Measurements from ENCODE around the gene RNFT2.
"Not testable (repeated sequence)": the region's sequence is repeated elsewhere in the genome, so short reads cannot be mapped to it uniquely, and the experiment has no call there.

Gene RNFT2

DNA sequence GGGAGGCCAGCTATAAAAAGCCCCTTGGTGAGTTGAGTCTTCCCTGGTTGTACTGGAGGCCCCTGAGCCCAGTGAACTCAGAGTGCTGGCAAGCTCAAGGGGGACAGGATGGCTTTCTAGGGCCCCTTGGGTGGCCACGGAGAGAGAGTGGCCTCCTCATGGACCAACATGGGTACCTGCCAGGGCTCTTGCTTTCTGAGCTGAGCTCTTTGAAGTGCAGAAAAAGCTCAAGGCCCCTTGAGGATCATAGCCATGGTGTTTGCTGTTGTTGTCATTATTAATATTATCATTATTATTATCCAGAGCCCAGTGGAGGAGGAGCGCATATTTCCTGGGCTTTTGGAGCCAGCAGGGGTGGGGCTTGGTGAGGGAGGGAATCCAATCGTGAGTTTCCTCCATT is 6.7 kb downstream of the RNFT2 start:
- no peak for DNase-seq (ENCODE audit: low spot score)

DNA sequence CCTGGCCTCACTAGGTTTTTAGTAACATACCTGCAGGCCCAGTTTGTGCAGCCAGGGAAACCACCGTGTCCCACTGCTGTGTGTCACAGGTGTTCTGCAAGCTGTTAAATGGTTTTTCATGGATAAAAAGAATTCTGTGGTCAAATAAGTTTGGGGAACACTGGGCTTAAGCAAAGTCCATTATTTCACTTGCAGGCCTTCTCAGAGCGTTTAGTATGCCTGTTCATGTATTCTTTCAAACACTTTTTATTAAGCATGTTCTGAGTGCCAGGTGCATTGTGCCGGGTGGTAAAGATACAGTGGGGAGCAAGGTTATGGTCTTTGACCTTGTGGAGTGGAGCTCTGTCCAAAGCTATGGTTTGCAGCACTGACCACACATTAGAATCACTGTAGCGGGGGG is 7.4 kb downstream of the RNFT2 start:
- DNase-seq (ENCODE audit: low spot score): no peak

DNA sequence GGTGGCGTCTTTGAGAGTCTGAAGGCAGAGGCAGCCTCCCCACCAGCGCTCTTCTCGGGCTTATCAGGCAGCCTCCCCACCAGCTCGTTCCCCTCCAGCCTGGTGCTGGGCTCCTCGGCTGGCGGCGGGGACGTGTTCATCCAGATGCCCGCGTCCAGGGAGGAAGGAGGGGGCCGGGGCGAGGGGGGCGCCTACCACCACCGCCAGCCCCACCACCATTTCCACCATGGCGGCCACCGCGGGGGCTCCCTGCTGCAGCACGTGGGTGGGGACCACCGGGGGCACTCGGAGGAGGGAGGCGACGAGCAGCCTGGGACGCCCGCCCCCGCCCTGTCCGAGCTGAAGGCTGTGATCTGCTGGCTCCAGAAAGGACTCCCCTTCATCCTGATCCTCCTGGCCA is 11.8 kb downstream of the RNFT2 start:
- no peak for DNase-seq (ENCODE audit: low spot score)

DNA sequence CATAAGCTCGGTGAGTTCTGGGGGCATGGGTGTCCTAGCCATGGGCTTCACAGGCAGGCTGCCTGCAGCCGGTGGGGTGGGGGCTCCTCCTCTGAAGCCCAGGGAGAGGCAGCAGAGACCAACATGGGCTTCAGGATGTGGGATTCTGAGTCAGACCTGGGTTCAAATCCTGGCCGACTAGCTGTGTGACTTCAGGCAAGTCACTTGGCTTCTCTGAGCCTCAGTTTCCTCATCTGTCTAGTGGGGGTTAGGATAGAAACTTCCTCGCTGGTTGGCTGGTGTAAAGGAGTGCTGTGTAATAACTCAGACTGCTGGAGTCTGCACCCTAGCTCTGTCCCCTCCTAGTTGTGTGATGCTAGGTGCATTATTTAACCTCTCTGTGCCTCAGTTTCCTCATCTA is 12.2 kb downstream of the RNFT2 start:
- no peak for DNase-seq (ENCODE audit: low spot score)

DNA sequence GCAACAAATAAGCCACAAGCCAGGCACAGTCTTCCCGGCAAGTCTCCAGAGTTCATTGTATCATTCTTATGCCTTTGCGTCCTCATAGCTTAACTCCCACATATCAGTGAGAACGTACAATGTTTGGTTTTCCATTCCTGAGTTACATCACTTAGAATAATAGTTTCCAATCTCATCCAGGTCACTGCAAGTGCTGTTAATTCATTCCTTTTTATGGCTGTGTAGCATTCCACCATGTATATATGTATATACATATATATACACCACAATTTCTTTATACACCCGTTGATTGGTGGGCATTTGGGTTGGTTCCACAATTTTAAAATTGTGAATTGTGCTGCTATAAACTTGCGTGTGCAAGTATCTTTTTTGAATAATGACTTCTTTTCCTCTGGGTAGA is 16.0 kb downstream of the RNFT2 start:
- DNase-seq (ENCODE audit: low spot score): not testable (repeated sequence)

DNA sequence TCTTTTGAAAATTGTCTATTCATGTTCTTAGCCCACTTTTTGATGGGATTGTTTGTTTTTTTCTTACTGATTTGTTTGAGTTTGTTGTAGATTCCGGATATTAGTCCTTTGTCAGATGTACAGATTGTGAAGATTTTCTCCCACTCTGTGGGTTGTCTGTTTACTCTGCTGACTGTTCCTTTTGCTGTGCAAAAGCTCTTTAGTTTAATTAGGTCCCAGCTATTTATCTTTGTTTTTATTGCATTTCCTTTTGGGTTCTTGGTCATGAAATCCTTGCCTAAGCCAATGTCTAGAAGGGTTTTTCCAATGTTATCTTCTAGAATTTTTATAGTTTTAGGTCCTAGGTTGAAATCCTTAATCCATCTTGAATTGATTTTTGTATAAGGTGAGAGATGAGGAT is 16.7 kb downstream of the RNFT2 start:
- DNase-seq (ENCODE audit: low spot score): not testable (repeated sequence)

DNA sequence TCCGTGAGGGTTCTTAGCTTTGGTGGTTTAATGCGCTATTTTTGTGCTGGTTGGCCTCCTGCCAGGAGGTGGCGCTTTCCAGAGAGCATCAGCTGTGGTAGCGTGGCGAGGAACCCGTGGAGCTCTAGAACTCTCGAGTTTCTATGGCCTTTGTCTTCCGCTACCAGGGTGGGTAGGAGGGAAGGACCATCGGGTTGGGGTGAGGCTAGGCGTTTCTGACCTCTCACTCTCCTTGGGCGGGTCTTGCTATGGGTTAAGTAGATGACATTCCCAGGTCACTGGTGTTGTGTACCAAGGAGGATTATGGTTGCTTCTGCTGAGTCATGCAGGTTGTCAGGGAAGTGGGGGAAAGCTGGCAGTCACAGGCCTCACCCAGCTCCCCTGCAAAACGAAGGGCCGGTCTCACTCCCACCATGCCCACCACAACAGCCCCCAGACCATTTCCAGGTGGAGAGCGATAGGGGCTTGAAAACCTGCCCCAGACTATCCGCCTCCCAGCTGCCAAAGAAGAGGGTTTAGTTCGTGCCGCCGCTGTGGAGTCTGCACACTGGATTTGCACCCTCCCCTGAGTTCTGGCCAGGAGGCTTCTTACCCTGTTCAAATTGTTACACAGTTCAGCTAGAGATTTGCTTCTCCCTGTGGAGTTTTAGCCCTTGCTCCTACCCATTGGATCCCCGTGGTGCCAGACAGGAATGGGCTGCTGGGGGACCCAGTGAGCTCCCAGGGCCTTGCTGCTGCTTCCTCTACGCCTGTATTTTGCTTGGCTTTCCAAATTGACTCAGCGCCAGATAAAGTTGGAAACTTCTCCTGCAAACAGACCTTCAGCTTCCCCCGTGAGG is 21.9 kb downstream of the RNFT2 start:
- DNase-seq (ENCODE audit: low spot score): peak; percentile 2

DNA sequence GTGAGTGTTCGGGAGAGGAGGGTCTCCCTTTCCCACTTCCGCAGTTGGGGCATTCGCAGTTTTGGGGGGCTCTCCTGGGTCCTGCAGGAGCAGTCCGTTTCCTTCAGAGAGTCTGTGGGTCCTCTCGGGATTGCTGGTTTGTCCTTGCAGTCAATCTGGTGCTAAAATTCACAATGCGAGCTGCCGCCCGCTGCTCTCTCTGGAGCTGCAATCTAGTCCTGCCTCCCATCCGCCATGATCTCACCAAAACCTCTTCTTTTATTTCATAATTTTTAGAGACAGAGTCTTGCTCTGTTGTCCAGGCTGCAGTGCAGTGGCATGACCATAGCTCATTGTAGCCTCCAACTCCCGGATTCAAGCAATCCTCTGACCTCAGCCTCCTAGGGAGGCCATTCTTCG is 22.5 kb downstream of the RNFT2 start:
- DNase-seq (ENCODE audit: low spot score): no peak

DNA sequence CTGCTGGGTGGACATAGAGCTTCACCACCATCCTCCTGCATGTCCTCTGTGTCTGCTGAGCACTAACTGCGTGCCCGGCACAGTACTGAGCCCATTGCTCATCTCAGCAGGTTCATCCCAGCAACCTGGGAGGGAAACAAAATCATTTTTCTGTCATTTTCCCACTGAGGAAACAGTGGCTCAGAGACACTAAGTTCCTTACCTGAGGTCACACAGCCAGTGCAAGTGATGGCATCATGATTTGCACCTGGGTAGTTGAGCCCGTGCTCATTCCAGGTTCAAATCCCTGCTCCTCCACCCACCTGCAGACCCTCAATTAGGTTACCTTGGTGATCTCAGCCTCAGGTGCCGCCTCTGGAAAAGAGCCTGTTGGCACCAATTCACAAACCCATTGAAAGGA is 23.4 kb downstream of the RNFT2 start:
- DNase-seq (ENCODE audit: low spot score): no peak

DNA sequence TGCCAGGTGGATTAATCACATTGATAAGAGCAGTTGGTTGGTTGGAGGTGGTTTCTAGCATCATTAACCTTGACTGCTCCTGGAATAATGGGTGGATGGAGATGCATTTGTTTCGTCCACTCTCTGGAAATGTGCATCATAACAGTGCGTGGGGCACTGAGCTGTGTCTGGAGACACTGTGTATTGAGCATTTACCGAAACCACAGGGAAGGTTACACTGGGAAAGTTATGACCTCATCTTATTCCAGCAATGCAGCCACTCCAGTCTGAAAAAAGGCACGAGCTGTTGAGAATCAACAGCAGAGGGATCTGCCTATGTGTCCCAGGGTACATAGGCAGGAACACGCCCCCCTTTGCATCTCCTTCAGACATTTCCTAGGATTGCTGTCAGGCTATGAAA is 27.2 kb downstream of the RNFT2 start:
- no peak for DNase-seq (ENCODE audit: low spot score)

DNA sequence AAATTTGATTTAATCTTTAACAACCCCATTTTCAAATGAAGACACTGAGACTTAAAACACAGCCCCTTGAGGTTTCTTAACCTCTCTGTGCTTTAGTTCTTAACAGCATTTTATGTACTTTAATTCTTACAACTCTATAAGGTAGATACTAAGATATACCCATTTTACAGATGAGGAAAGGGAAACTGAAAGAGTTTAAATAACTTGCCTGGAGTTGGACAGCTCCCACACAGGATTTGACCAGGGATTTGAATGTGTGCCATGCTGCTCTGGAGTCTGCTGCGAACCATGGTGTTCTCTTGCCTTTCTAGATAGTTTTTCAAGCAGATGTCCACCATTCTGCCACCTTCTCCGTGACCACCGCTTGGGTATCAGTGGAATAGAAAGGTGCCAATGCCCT is 28.2 kb downstream of the RNFT2 start:
- DNase-seq (ENCODE audit: low spot score): no peak

DNA sequence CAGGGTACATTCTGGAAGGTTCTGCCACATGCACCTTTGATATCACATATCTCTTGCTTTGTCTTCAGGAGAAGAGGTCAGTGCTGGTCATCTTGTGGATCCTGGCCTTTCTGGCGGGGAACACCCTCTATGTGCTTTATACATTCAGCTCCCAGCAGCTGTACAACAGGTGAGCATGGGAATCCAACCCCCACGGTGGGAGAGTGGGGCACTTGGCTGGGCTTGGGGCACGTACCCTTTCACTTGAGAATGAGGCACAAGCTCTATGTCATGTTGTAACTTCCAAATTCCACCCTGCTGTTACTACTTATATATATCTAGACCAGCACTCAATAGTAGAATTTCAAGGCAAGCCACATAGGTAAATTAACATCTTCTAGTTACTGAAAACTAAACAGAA is 28.6 kb downstream of the RNFT2 start:
- DNase-seq (ENCODE audit: low spot score): no peak

DNA sequence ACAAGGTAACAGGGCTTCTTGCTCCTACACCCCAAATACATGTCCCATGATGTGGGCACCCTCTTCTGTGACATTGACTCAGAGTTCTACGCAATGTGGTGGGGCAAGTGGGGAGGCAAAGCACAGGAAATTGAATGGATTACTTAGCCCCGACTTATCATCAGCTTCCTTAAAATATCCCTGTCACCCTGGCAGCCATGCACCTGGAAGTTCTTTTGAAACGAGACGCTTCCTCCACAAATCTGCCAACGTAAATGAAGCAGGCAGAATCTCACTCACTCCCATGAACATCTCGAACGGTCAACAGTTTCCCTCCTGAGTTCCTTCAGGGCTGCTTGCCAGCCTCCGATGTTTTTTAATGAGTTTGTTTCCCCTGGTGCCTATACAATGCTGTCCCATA is 33.5 kb downstream of the RNFT2 start:
- no peak for DNase-seq (ENCODE audit: low spot score)

DNA sequence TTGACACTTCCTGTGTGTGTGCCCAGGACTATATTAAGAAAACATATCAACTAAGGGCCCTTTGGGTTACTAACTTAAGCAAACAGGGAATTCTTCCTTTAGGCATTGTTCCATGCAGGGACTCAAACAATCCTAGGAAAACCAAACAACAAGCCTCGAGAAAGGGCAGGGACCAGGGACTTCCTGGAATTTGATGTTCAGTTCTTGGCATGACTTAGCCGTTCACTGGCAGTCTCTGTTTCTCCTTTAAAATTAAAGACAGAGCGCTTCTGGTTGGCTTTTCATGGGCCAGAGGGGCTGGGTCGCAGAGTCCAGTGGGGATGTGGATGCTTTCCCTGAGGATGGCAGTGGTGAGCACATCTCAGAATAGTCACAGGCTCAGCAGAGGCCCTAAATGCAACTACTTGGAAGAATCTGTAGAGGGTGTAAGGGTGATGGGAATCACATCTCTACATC is 35.2 kb downstream of the RNFT2 start:
- no peak for DNase-seq (ENCODE audit: low spot score)

DNA sequence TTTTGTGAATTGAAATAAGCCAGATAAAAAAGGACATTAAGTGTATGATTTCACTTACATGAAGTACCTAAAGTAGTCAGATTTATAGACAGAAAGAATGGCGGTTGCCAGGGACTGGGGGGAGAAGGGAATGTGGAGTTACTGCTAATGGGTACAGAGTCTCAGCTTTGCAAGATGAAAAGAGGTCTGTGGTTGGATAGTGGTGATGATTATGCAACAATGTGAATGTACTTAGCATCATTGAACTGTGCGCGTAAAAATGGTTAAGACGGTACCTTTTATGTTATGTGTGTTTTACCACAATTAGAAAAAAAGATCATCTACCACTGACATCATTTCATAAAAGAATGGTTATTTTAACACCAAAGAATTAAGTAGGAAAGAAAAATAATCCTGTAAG is 35.9 kb downstream of the RNFT2 start:
- DNase-seq (ENCODE audit: low spot score): no peak

DNA sequence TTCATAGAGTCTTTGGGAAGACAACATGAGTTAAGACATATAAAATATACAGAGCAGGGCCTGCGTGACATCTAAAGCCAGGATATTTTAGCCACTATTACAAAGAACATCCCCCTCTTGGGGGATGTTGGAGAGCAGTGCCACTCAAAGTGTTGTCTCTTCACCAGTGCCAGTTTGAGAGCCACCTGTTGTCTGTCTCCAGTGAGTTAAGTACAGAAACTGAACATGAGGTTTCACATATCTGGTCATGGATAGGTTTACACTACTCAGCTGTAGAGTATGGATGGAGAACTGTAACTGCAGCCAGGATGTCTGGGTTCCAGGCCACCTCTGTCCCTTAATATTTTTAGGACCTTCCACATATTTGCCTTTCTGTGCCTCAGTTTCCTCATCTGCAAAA is 39.1 kb downstream of the RNFT2 start:
- no peak for DNase-seq (ENCODE audit: low spot score)

DNA sequence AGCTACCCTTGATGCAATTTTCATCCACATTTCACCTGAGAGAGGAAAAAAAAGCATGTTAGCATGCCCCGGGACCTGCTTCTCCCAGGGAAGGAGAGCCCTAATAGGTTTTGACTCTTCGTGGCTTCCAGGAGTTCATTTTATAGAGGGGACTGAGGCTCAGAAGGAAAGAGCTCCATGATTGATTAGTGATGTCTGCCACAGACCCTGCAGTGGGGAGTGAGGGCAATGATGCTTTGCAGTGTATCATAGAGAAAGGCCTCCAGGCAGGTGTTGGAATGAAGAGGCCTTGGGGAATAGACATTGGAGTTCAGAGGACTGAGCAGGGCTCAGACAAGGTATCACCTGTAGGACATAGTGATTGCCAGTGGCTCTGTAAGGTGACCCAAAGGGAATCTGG is 41.5 kb downstream of the RNFT2 start:
- DNase-seq (ENCODE audit: low spot score): no peak

DNA sequence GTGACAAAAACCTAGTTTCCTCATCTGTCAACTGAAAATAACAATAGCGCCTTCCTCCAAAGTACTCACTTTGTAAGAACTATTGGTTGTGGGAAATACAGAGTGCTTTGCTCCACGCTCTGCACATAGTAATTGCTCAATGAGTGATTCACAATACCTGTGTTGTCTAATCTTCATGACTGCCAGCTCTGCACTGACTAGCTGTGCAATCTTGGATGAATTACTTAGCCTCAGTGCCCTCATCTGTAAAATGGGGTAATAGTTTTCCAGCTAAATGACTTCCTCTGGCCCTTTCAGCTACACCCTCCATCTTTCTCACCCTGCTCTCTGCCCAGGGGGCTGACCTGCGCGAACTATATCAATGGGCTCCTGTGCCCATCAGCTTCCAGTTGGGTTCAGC is 42.8 kb downstream of the RNFT2 start:
- no peak for DNase-seq (ENCODE audit: low spot score)

DNA sequence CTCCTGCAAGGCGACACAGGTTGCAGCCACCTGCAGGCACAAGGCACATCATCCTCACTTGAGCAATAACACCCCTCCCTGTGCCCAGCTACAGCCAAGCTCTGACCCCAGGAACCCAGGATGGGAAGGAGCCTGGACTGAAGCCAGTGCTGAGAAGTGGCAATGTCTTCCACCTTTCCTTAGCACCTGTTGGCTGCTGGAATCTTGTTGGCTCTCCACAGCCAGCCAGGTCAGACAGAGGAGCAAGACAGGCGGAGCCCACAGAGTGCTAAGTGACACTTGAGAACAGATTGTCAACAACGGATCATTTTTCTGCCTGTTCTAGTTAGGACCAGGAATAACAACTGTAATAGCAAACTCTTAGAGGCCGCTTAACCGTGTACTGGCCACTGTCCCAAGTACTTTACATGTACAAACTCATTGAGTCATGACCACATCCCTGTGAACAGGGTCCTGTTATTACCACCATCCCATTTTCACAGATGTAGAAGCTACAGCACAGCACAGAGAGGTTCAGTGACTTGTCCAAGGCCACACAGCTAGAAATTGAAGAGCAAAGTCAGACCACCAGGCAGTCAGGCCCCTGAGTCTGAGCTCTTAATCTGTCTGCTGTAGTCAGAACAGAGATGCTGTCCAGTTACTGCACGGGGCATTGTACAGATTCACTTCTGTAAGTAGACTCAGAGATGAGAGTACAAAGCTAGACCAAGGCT is 45.6 kb downstream of the RNFT2 start:
- no peak for DNase-seq (ENCODE audit: low spot score)

DNA sequence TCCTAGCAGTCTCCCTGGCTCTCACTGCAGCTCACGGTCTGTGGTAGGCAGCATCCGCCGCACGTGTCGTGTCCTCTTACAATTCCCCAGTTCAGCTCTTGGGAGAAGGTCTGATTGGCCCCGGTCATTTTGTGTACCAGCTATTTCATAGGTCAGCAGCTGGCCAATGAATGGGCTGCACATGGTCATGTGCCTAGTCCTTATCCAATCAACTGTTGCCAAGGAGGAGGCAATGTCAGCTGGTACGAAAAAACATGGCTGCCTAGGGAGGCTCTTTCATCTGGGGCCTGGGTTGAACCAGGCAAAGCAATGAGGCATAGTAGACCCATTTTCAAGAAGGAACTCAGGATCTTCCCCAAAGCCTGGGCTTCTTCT is 46.1 kb downstream of the RNFT2 start:
- DNase-seq (ENCODE audit: low spot score): no peak

DNA sequence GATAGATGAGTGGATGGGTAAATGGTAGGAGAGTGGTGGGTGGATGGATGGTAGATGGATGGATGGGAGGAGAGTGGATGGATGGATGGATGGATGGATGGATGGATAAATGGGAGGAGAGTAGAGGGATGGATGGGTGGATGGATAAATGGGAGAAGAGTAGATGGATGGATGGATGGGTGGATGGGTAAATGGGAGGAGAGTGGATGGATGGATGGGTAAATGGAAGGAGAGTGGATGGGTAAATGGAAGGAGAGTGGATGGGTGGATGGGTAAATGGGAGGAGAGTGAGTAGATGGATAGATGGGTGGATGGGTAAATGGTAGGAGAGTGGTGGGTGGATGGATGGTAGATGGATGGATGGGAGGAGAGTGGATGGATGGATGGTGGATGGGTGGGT is 51.4 kb downstream of the RNFT2 start:
- not testable (repeated sequence) for DNase-seq (ENCODE audit: low spot score)

DNA sequence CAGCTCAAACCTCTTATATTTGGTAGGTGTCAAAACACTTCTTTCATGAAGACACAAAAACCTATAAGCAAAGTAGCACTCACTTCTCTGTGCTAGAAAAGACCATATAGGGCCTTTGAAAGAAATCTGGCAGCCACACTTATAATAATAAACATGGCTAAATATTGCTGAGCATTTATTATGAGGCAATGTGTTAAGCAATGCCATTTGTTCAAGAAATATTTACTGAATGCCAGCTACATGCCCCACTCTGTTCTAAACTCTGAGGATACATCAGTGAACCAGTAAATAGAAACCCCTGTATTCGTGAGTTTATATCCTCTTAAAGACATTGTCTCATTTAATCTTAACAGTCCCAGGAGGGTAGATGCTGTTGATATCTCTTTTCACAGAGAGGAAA is 52.0 kb downstream of the RNFT2 start:
- no peak for DNase-seq (ENCODE audit: low spot score)

DNA sequence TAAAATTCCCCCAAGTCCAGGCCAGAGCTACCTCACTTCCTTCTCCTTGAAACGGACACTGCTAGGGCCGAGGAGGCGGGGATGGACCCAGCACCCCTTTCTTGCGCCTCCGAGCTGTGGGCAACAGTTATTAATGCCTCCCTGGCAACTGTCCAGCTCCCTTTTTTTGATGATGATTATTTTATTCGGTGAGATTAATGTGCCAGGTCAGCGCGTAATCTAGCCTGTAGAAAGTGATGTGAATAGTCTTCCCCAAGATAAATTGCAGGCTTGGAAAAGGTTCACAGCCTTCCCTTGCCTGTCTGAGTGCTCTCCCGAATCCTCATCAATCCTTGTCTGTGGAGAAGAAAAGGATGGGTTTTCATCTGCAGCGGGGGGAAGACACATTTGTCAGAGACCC is 54.3 kb downstream of the RNFT2 start:
- DNase-seq (ENCODE audit: low spot score): no peak

DNA sequence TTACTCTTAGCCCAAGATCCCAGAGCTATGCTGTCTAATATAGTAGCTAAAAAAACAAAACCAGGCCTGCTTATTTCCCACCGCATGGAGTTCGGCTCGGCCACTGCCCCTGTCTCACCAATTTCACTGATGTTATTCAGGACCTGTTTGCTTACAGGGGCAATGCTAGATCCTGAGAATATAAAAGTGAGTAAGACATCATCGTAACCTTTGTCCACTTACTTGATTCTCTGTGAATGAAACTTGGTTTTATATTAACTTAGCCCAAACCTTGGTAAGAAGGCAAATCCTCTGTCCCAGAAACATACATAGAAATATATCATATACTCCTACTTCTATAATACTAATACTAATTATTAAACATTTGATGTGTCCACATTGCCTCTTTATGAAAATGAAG is 56.6 kb downstream of the RNFT2 start:
- DNase-seq (ENCODE audit: low spot score): no peak
